GM18951 (cell line): ENCODE results near the gene C1QTNF4.

Experiments used
- POLR2A ChIP-seq: IDR thresholded peaks from 4 replicates; pipeline ENCODE4 v1.6.1; 2011; ENCODE audit warnings: mild to moderate bottlenecking; ENCODE audit not compliant: insufficient read length, insufficient read depth; ENCODE audit errors: extremely low read depth
- in situ Hi-C: fragments of 300-500 bp; cut with MboI; formaldehyde crosslinking; loops from one replicate; pipeline ENCODE4 v1.12.0; 2022; ENCODE audit warnings: low sequenced_read_pairs, mixed read lengths, inconsistent platforms; ENCODE audit not compliant: unreplicated experiment

Gene C1QTNF4

GRCh38 chr11:47589118-47589517 lies 5.1 kb downstream of the C1QTNF4 start:
- in situ Hi-C loops, result no loop called here
- TF ChIP-seq POLR2A, result no peak

DNA sequence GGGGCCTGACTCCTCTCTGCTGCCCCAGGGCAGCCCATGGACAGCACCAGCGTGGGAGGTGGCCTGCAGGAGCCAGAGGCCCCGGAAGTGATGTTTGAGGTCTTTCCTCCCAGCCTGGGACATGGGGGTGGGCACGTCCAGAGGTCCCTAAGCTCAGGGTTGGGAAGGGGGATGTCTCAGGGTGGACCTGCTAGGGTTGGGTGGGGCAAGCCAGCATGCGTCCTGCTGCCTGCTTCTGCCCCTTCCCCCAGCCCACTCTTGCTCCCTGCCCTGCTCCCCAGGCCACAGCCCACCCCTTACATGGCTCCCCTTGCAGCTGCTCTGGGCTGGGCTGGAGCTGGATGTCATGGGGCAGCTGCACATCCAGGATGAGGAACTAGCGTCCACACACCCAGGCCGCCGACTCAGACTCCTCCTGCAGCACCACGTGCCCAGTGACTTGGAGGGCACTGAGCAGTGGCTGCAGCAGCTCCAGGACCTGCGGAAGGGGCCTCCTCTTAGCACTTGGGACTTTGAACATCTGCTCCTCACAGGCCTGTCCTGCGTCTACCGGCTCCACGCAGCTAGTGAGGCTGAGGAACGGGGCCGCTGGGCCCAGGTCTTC lies 6.4 kb downstream of the C1QTNF4 start:
- no peak for TF ChIP-seq POLR2A
- in situ Hi-C loops, result no loop called here

DNA sequence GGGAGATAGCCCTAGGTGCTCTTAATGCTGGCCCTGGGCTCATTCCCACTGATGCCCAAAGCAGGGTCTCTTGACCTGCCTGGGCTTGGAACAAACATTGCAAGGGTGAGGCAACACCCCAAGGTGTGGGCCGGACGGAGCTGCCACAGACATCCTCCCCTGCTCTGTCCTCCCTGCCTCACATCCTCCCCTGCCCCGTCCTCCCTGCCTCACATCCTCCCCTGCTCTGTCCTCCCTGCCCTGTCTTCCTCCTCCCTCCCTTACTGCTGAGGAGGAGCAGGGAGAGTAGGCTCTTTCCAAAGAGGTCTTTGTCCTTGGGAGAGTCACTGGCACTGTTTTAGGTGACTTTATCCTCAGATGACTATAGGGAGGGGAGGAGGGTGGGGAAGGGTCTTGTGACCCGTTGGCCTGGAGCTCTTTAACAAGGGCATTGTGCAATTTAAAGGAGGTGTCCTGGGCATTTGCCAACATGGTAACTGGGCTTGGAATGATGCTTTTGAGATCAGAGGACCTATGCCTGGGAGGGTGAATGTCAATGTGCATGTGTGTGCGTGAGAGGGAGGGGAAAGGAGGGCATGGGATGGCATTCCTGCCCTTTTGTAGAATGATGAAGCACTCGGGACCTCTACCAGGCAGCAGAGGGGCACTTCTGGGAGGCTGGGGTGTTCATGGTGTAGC lies 7.0 kb downstream of the C1QTNF4 start:
- TF ChIP-seq POLR2A, result no peak
- in situ Hi-C loops, result no loop called here

- TF ChIP-seq POLR2A, result no peak
- in situ Hi-C loops, result no loop called here
These were observed 7.9 kb downstream of the C1QTNF4 start, which contains the start of gene FAM180B for GRCh38 chr11:47586098-47586855. TSS of gene FAM180B (plus strand) at chr11:47586678. CDS start at chr11:47586769, 91 bp downstream.

DNA sequence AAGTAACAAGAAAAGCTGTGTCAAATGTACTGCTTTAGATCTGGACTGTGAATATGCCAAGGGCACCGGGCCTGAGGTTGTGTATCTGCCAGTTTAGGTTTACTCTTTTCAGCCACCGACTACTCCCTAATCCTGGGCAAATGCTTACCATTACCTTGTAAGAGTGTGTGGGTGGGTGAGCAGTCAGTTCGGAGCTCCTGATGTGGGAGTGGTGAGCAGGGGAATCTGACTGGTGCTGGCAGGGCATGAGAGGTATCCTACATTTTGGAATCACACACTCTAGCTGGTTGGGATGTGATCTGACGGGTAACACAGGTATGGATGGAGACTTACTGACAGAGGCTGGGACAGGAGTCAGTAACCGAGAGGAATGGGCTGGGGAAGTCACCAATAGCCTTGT lies 10.4 kb downstream of the C1QTNF4 start:
- no peak for TF ChIP-seq POLR2A
- in situ Hi-C loops, result no loop called here

GRCh38 chr11:47578524-47579494 lies 15.4 kb downstream of the C1QTNF4 start, which contains the start of the genes KBTBD4 and NDUFS3:
TSS of gene KBTBD4 (minus strand) at chr11:47578970. CDS start at chr11:47578951, 19 bp downstream.
TSS of gene NDUFS3 (plus strand) at chr11:47579074. CDS start at chr11:47579092, 18 bp downstream.
- peak; percentile 90 for TF ChIP-seq POLR2A
- in situ Hi-C loops, result no loop called here

GRCh38 chr11:47577460-47578041 lies 16.7 kb downstream of the C1QTNF4 start:
- in situ Hi-C loops, result no loop called here
- TF ChIP-seq POLR2A, result no peak

GRCh38 chr11:47573321-47573720 lies 20.9 kb downstream of the C1QTNF4 start:
- no peak for TF ChIP-seq POLR2A
- in situ Hi-C loops, result no loop called here

- in situ Hi-C loops, result no loop called here
- TF ChIP-seq POLR2A, result no peak
These were observed 21.4 kb downstream of the C1QTNF4 start for GRCh38 chr11:47572715-47573255.

- in situ Hi-C loops, result no loop called here
- no peak for TF ChIP-seq POLR2A
These were observed 22.3 kb downstream of the C1QTNF4 start for GRCh38 chr11:47571895-47572294.

DNA sequence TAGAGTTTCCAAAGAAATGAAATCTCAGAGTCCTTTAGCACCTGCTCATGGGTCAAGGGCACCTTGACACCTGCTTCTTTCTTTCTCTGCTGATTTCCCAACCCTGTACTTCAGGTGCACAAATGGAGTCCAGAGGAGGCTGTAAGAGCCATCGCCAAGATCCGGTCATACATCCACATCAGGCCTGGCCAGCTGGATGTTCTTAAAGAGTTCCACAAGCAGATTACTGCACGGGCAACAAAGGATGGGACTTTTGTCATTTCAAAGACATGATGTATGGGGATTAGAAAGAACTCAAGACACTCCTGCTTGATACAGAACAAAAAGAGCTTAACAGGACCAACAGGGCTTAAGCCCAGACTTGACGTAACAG lies 22.9 kb downstream of the C1QTNF4 start:
- in situ Hi-C loops, result no loop called here
- no peak for TF ChIP-seq POLR2A

- TF ChIP-seq POLR2A, result no peak
- in situ Hi-C loops, result no loop called here
These were observed 23.4 kb downstream of the C1QTNF4 start for GRCh38 chr11:47570651-47571356.

DNA sequence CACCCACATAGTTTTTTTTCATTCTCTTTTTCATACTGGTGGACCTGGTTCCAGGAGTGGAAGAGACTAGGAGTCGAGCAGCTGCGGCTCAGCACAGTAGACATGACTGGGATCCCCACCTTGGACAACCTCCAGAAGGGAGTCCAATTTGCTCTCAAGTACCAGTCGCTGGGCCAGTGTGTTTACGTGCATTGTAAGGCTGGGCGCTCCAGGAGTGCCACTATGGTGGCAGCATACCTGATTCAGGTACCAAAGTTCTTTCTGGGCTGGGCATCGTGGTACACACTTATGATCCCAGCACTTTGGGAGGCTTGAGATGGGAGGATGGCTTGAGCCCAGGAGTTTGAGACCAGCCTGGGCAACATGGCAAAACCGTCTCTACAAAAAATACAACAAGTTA lies 24.6 kb downstream of the C1QTNF4 start:
- TF ChIP-seq POLR2A, result no peak
- in situ Hi-C loops, result no loop called here
